Fibroblast of villous mesenchyme (primary cell): ENCODE measurements around the gene CHMP1B. TPM values are rescaled to one million over a fixed set of nuclear protein-coding genes. Genes with fewer than 3 reads are reported as not detected.

Experiments
- DNase-seq: peaks from one replicate; pipeline ENCODE4 v3.0.0-alpha.2; 2010; ENCODE audit warnings: low read depth
- H3K4me3 ChIP-seq: 2 replicates; pipeline ENCODE4 v1.5.1; 2011; ENCODE audit warnings: low read depth, mild to moderate bottlenecking, low read length
- total RNA-seq: library from RNA; depleted of rRNA; stranded (reverse); fragments of >200 nt; gene quantifications from 2 replicates; pipeline ENCODE4 v1.2.3, GENCODE V29; 2012
- TF ChIP-seq, protein P1 (sequence below): IDR thresholded peaks from 2 replicates; pipeline ENCODE4 v1.5.1; 2012; ENCODE audit warnings: low read depth, mild to moderate bottlenecking, low read length; ENCODE audit not compliant: insufficient read depth

CHMP1B gene
- total RNA-seq, 1 donor: 40.6 TPM

DNA sequence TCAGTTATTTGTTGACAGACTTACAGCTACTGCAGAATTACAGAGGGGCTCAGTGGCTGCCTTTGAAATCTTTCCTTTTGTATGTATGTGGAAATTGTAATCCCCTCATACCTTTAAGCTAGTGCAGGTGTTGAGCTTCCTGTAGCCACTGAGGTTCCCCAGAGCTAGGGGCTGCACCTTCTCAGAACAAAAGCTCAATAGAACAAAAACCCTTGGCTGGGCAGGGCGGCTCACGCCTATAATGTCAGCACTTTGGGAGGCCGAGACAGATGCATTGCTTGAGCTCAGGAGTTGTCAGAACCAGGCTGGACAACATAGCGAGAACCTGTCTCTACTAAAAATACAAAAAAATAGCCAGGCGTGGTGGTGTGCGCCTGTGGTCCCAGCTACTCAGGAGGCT, 41.3 kb upstream of the CHMP1B start:
- no peak for DNase-seq
- no peak overlapping the region for H3K4me3 ChIP-seq
- TF ChIP-seq, protein P1, sequence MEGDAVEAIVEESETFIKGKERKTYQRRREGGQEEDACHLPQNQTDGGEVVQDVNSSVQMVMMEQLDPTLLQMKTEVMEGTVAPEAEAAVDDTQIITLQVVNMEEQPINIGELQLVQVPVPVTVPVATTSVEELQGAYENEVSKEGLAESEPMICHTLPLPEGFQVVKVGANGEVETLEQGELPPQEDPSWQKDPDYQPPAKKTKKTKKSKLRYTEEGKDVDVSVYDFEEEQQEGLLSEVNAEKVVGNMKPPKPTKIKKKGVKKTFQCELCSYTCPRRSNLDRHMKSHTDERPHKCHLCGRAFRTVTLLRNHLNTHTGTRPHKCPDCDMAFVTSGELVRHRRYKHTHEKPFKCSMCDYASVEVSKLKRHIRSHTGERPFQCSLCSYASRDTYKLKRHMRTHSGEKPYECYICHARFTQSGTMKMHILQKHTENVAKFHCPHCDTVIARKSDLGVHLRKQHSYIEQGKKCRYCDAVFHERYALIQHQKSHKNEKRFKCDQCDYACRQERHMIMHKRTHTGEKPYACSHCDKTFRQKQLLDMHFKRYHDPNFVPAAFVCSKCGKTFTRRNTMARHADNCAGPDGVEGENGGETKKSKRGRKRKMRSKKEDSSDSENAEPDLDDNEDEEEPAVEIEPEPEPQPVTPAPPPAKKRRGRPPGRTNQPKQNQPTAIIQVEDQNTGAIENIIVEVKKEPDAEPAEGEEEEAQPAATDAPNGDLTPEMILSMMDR: no peak

DNA sequence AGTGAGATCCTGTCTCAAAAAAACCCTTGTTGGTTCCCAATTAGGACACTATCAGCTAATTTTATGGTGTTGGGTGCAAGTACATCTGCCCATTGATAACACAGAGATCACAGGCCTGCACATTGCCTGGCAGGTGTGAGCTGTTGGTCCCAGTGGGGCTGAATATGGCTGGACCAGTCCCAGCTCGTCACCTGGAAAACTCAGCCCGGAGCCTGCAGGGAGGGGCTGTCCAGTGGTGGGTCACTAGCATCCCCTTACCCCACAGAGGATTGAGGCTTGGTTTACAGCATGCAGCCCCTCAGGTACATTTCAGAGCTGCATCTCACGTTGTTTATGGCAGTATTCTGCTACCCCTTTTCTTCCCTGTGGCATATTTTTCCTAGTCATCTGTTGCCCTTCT, 40.8 kb upstream of the CHMP1B start:
- H3K4me3 ChIP-seq: no peak overlapping the region
- DNase-seq: no peak
- TF ChIP-seq, protein P1: no peak

DNA sequence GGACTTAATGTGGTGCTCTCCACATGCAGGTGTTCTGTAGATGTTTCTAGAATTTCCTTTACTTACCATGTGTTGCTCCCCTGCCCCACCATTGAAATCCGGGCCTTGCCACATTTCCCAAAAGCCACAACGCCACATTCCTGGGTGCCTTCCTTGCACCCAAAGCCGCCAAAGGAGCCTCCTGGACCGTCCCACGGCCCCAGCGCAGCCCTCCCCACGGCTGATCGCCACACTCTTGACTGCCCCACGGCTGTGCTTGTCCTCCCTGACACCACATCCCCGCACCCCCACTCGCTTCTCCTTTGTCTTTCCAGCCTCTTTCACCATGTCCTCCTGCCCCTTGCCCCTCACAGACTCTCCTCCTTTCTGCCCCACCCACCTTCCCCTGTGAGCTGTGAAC, 40.2 kb upstream of the CHMP1B start:
- no peak overlapping the region for H3K4me3 ChIP-seq
- TF ChIP-seq, protein P1: no peak
- no peak for DNase-seq

DNA sequence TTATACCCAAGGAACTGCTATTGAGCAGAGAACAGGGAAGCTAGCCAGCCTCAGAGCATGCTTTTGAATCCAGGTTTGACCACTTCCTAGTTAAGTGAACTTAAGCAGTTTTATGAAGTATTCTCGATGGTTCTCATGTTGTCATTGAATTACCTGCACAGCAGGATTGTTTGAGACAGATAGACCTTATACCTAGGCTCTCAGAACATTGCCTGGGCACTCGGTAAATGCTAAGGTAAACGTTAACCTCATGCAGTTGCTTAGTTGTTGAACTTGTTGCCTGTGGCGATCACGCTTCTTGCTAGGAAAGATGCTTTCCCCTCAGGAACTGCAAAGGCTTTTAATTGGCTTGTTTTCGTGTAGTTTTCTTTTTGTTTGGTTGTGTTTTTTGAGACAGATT, 34.0 kb upstream of the CHMP1B start:
- no peak for DNase-seq
- TF ChIP-seq, protein P1: no peak
- H3K4me3 ChIP-seq: no peak overlapping the region

DNA sequence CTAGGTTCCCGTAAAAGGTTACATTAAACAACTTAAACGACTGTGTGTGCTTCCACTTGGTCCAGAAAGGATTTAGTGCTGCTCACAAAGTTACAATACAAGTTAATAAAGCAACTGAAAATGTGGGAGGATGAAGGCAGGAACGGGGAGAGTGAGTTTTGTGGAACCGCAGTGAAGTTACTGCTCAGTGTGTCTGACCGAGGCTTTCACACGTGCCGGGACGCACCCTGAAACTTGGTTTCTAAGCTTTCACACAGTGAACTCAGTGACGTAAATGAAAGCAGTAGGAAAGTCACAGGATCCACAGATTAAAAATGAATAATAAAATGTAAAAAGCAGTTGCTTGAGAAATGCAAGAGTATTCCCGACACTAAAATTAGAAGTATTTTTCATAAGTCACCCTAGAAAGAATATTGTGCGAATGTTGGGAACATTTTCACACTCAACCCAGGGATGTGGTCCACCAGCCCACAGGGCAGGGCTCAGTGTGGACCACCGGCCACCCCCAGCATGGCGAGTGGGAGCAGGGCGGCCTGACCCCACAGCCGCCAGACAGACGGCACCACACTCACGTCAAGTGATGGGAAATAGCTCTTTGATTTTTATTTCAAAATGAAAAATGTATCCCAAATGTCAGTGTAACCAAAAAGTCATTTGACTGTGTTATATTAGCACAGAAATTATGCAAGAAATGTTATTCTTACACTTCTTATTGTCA, 32.6 kb upstream of the CHMP1B start:
- H3K4me3 ChIP-seq: no peak overlapping the region
- peak; percentile 33 for DNase-seq
- TF ChIP-seq, protein P1: no peak

DNA sequence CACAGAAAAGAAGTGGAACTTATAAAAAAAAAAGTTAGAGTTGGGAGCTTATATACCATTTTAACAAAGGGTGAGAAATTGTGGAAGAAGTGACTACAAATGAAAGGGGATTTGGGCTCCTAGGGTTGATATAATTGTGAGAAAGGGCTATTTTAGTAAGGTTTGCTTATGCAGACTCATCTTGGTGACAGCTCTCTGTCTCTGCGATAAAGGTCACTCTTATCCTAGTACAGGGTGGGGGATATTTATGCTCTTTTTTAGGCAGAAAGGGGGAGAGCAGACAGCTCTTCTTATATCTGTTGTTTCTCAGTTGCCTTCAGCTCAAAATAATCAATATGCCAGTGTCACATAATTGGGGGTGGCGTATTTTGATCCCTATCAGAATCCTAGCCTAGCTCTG, 31.3 kb upstream of the CHMP1B start:
- no peak for DNase-seq
- H3K4me3 ChIP-seq: no peak overlapping the region
- TF ChIP-seq, protein P1: no peak

DNA sequence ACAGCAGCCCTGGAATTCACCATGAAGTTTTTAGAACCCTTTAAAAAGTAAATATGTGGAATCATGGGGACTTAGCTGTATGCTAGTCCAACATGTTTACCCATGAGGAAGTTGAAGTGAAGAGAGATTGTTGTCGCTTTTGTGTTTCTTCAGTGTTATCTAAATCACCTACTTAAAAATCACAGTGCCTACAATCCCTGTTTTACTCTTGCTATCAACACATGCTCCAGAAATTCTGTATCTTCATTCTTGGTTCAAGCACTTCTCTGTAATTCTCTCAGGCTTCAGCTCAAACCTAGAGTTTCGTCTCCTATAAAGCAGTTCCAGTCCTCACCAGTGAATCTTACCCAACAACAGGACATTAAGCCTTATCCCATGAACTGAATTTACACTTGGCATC, 30.5 kb upstream of the CHMP1B start:
- TF ChIP-seq, protein P1: no peak
- DNase-seq: no peak
- no peak overlapping the region for H3K4me3 ChIP-seq
